Measurements from ENCODE around the gene CPLANE1.

- TF ChIP-seq, protein P1, sequence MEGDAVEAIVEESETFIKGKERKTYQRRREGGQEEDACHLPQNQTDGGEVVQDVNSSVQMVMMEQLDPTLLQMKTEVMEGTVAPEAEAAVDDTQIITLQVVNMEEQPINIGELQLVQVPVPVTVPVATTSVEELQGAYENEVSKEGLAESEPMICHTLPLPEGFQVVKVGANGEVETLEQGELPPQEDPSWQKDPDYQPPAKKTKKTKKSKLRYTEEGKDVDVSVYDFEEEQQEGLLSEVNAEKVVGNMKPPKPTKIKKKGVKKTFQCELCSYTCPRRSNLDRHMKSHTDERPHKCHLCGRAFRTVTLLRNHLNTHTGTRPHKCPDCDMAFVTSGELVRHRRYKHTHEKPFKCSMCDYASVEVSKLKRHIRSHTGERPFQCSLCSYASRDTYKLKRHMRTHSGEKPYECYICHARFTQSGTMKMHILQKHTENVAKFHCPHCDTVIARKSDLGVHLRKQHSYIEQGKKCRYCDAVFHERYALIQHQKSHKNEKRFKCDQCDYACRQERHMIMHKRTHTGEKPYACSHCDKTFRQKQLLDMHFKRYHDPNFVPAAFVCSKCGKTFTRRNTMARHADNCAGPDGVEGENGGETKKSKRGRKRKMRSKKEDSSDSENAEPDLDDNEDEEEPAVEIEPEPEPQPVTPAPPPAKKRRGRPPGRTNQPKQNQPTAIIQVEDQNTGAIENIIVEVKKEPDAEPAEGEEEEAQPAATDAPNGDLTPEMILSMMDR (IDR thresholded peaks at IDR 0.05; ENCODE audit: low read depth, low read length): no peak
- no peak for TF ChIP-seq POLR2A (IDR thresholded peaks at IDR 0.05; ENCODE audit: extremely low read depth, insufficient read length)
- TF ChIP-seq MYC (IDR thresholded peaks at IDR 0.05; ENCODE audit: low read depth, low read length): no peak
- no peak for TF ChIP-seq MAX (IDR thresholded peaks at IDR 0.05; ENCODE audit: low read depth, low read length)
These were observed 139.8 kb downstream of the CPLANE1 start for GRCh38 chr5:37109338-37109737.
